ENCODE measurements around the gene MLLT3.

MLLT3 gene

GRCh38 chr9:20643660-20644059 lies 21.4 kb upstream of the MLLT3 start:
- TF ChIP-seq GATA1 (IDR thresholded peaks at IDR 0.05; ENCODE audit: low read depth, low read length), result no peak
- no peak for TF ChIP-seq POLR2A (IDR thresholded peaks at IDR 0.05; ENCODE audit: low read length)

GRCh38 chr9:20642045-20642444 lies 19.7 kb upstream of the MLLT3 start:
- DNase-seq, result peak; percentile 5 to 33
- TF ChIP-seq GATA1 (IDR thresholded peaks at IDR 0.05; ENCODE audit: low read depth, low read length) (no peak), POLR2A (IDR thresholded peaks at IDR 0.05; ENCODE audit: low read length) (no peak)

More at GRCh38 chr9:20643660-20644059, 21.4 kb upstream of the MLLT3 start:
- no peak for DNase-seq

DNA sequence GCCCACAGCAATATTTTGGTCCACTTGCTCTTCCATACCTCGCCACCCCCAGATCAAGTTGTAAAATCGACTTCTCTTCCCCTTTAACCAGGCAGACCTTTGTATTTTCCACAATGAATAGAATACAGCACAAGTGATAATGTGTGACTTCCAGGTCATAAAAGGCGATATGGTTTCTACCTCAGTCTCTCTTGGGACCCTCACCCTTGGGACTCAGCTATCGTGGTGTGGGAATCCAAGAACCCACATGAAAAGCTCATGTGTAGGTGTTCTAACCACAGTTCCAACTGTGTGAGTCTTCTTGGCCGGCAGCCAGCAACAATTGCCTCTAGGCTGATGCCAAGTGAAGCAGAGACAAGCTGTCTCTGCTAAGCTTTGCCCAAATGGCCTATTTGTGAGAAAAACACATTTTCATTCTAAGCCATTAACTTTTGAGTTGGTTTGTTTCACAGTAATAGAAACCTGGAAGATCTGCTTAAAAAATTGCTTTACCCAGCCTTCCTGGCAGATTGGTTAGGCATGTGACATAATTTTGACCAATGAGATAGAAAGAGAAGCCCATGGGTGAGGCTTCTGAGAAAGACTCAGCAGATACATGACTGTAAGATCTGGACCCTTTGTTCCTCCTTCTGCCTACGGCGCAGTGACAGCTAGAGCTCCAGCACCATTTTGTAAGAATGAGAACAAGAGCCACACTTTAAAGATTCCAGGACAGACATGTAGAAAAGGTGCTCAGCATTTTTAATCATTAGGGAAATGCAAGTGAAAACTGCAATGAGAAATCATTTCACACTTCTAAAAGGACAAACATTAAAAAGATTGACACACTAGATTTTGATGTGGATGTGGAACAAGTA lies 18.3 kb upstream of the MLLT3 start:
- TF ChIP-seq POLR2A (IDR thresholded peaks at IDR 0.05; ENCODE audit: low read length) (no peak), GATA1 (IDR thresholded peaks at IDR 0.05; ENCODE audit: low read depth, low read length) (no peak)
- peak; percentile 32 to 53 for DNase-seq

- TF ChIP-seq POLR2A (IDR thresholded peaks at IDR 0.05; ENCODE audit: low read length) (no peak), GATA1 (IDR thresholded peaks at IDR 0.05; ENCODE audit: low read depth, low read length) (no peak)
- DNase-seq, result peak in 1 of 2 experiments; percentile 5
These were observed 14.7 kb upstream of the MLLT3 start for GRCh38 chr9:20636888-20637440.

- DNase-seq, result no peak
- TF ChIP-seq GATA1 (IDR thresholded peaks at IDR 0.05; ENCODE audit: low read depth, low read length) (no peak), POLR2A (IDR thresholded peaks at IDR 0.05; ENCODE audit: low read length) (no peak)
These were observed 12.6 kb upstream of the MLLT3 start for GRCh38 chr9:20634895-20635294.

- TF ChIP-seq POLR2A (IDR thresholded peaks at IDR 0.05; ENCODE audit: low read length), result no peak
- TF ChIP-seq GATA1 (IDR thresholded peaks at IDR 0.05; ENCODE audit: low read depth, low read length), result no peak
- DNase-seq, result no peak
These were observed 10.4 kb upstream of the MLLT3 start for GRCh38 chr9:20632705-20633104.

DNA sequence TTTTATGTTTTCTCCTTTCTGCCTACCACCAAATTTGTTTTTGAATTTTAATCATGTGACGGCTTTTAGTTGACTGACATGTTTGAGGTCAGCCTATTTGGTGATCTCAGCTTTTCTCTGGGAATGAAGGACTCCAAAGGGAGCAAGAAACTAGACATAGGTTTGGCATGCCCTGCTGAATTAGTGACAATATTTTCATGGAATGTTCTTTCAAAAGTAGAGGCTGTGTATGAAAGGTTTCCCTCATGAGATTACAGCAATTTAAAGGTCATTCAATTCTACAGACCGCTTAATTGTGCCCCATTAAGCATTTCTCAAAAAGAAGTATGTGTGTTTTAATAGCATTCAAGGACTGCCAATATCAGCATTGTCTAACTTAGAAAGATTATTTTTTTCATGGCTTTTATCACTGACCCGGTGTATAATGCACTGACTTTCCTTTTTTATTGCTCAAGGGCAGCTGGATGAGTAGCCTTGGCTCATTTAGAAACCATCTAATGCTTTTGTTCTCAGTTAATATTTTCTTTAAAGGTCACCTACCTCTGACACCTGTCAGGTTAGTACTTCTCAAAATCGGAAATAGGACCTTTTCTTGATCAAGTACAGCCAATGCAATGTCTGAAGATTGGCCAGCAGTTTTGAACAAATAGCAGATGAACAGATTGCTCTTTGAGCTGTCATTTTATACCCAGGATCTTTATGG lies 8.1 kb upstream of the MLLT3 start:
- TF ChIP-seq GATA1 (IDR thresholded peaks at IDR 0.05; ENCODE audit: low read depth, low read length), result no peak
- TF ChIP-seq POLR2A (IDR thresholded peaks at IDR 0.05; ENCODE audit: low read length), result no peak
- DNase-seq, result no peak

GRCh38 chr9:20625003-20625349 lies 2.7 kb upstream of the MLLT3 start:
- no peak for DNase-seq
- no peak for TF ChIP-seq GATA1 (IDR thresholded peaks at IDR 0.05; ENCODE audit: low read depth, low read length)
- TF ChIP-seq POLR2A (IDR thresholded peaks at IDR 0.05; ENCODE audit: low read length), result no peak

DNA sequence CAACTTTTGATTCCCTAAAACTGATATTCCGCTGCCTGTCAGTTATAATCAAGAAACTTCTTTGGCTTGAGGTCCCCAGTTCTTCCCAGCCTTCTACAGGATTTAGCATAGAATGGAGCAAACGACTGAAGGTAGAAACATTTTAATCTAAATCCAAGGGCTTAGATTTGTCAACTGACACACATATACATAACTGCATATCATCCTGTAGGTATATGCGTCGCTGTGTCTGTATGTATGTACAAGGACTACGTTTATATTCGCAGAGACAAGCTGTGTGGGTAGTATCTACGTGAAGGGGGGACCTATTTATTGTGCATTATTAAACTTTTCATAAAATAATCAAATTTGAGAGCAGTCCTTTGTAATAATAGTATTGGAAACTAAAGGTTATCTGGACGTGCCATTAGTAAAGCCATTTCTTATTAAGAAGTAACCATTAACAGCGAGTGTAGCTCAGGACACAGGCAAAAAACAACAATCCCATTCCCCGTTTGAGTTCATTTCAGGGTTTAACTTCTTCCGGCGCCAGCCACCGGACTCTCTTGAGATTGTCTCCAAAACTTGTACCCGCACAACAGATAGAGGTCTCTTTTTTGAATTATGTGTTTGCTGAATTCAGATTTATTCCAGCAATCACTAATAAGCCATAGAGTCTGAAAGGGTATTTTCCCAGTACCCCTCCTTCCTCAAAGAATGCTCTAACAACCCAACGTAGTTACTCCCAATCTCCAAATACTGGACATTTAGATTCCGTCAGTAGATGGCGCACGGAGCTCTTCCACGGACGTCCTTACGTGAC lies 2.1 kb upstream of the MLLT3 start:
- no peak for TF ChIP-seq GATA1 (IDR thresholded peaks at IDR 0.05; ENCODE audit: low read depth, low read length)
- TF ChIP-seq POLR2A (IDR thresholded peaks at IDR 0.05; ENCODE audit: low read length), result no peak
- DNase-seq, result peak; percentile 77 to 84

DNA sequence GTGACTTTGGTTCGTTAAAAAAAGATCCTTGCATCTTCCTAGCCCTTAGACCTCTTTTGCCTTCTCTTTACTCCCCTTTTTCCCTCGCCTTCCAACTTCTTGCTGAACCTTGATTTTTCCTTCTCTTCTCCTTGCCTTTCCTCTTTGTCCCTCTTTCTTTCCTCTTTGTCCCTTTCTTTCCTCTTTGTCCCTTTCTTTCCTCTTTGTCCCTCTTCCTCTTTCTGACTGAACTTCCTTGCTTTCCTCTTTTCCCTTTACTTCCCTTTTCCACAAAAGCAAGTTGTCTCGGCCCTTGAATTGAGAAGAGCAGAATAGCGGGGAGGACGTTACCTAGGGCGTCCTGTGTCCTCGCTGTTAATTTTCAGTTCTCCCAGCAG lies 1.4 kb upstream of the MLLT3 start:
- DNase-seq, result peak in 1 of 2 experiments; percentile 36
- TF ChIP-seq POLR2A (IDR thresholded peaks at IDR 0.05; ENCODE audit: low read length) (no peak), GATA1 (IDR thresholded peaks at IDR 0.05; ENCODE audit: low read depth, low read length) (no peak)

- no peak for TF ChIP-seq POLR2A (IDR thresholded peaks at IDR 0.05; ENCODE audit: low read length)
- no peak for TF ChIP-seq GATA1 (IDR thresholded peaks at IDR 0.05; ENCODE audit: low read depth, low read length)
- DNase-seq, result peak; percentile 40 to 64
These were observed 885 bp upstream of the MLLT3 start for GRCh38 chr9:20623021-20623747.

DNA sequence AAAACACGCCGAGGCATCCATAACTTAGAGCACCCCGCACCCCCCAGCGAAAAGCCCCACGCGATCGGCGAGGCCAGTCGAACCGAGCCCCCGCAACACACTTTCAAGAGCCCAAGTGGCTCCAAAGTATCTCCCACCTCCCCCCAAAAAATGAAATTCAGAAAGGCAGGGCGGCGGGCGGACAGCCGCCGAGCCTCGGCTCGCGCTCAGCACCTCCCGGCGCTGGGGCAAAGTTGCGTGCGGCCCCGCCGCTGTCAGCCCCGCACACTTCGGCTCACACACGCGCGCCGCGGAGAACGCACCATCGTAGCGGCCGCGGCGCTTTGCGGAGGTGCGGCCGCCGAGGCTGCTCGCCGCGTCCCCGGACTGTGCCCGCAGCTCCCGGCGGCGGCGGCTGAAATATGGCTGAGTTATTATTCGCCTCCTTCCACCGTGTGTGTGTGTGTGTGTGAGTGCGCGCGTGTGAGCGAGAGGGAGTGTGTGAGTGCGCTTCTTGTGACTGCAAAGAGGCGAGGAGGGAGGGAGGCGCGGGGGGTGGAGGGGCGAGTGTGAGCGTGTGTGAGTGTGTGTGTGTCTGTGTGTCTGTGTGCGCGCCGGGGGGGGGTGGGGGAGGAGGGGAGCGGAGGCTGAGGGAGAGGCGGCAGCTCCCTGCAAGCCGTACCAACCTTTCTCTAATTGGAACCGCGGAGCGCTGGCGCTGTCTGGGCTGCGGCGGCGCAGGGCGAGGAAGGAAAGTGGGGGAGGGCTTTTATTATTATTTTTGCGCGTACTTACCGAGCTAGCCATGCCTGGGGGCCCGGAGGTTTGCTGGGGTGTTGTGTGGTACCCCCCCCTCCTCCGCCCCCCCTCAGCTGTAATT lies 599 bp downstream of the MLLT3 start:
- DNase-seq, result peak; percentile 79 to 81
- TF ChIP-seq POLR2A (IDR thresholded peaks at IDR 0.05; ENCODE audit: low read length), result no peak
- no peak for TF ChIP-seq GATA1 (IDR thresholded peaks at IDR 0.05; ENCODE audit: low read depth, low read length)

All from erythroblast (primary cell).